SK-N-SH (cell line): ENCODE measurements around the gene NBEAL2. TPM values are rescaled to one million over a fixed set of nuclear protein-coding genes. Genes with fewer than 3 reads are reported as not detected.

ENCODE experiments used
- CTCF ChIA-PET: fragments of 300-600, 350-600 bp; formaldehyde crosslinking; extraction: SDS; loops from one replicate; lab custom pipeline; 2021; lab: Yijun Ruan, JAX
- POLR2A ChIA-PET: fragments of 350-600 bp; sonication (Branson Sonifier 250); formaldehyde crosslinking; extraction: SDS; loops from one replicate; lab custom pipeline; 2020; ENCODE audit warnings: antibody characterized with exemption, inconsistent platforms; lab: Yijun Ruan, JAX
- DNase-seq: peaks from one replicate; pipeline ENCODE4 v3.0.0; 2012
- H2AFZ ChIP-seq: fragments of 200-600 bp; sonication (generic); 2 replicates; pipeline ENCODE4 v1.8.1; 2016; ENCODE audit warnings: antibody characterized with exemption, mild to moderate bottlenecking, low read depth
- H3F3A ChIP-seq: fragments of 200-600 bp; sonication (generic); replicated peaks from 2 replicates; pipeline ENCODE3; 2016; ENCODE audit warnings: antibody characterized with exemption, mild to moderate bottlenecking; ENCODE audit not compliant: insufficient read depth
- H3K27ac ChIP-seq, 2 experiments: fragments of 200-500 bp in 1 of 2; fragments of 200-600 bp in 1 of 2; sonication (Bioruptor generic) in 1 of 2; sonication (generic), shearing (Covaris generic) in 1 of 2; 2 replicates each; pipeline versions ENCODE4 v1.5.1 to v1.6.1; 2014 to 2016; ENCODE audit warnings: low read depth in 2 of 2, inconsistent platforms in 1 of 2, low read length in 1 of 2, mild to moderate bottlenecking in 1 of 2, mixed read lengths in 1 of 2
- H3K27me3 ChIP-seq: fragments of 200-600 bp; sonication (generic), shearing (Covaris generic); 2 replicates; pipeline ENCODE4 v1.6.1; 2016; ENCODE audit warnings: mixed run types; ENCODE audit not compliant: insufficient read depth
- H3K36me3 ChIP-seq, 2 experiments: fragments of 200-500 bp in 1 of 2; fragments of 200-600 bp in 1 of 2; sonication (Bioruptor generic) in 1 of 2; sonication (generic) in 1 of 2; replicated peaks in 1 of 2; 2 replicates each; pipeline versions ENCODE3 to v1.5.1; 2014 to 2016; ENCODE audit warnings: low read length in 1 of 2, mild to moderate bottlenecking in 1 of 2; ENCODE audit not compliant: insufficient read depth in 2 of 2, control insufficient read depth in 1 of 2
- H3K4me1 ChIP-seq, 2 experiments: fragments of 200-500 bp in 1 of 2; fragments of 200-600 bp in 1 of 2; sonication (Bioruptor generic) in 1 of 2; sonication (generic), shearing (Covaris generic) in 1 of 2; 2 replicates each; pipeline versions ENCODE4 v1.5.1 to v1.6.1; 2014 to 2016; ENCODE audit warnings: low read depth in 1 of 2, low read length in 1 of 2, mixed run types in 1 of 2; ENCODE audit not compliant: insufficient read depth in 2 of 2, control insufficient read depth in 1 of 2
- H3K4me2 ChIP-seq: fragments of 200-600 bp; sonication (generic), shearing (Covaris generic); 2 replicates; pipeline ENCODE4 v1.6.1; 2017; ENCODE audit warnings: mixed run types
- H3K4me3 ChIP-seq, 2 experiments: fragments of 200-500 bp in 1 of 2; fragments of 200-600 bp in 1 of 2; sonication (Bioruptor generic) in 1 of 2; sonication (generic), shearing (Covaris generic) in 1 of 2; 2 replicates each; pipeline versions ENCODE4 v1.5.1 to v1.8.1; 2014 to 2016; ENCODE audit warnings: low read depth in 2 of 2, inconsistent platforms in 1 of 2, low read length in 1 of 2, mild to moderate bottlenecking in 1 of 2, mixed read lengths in 1 of 2, moderate library complexity in 1 of 2
- H3K79me2 ChIP-seq: fragments of 200-600 bp; sonication (generic); 2 replicates; pipeline ENCODE4 v1.8.1; 2017; ENCODE audit warnings: mild to moderate bottlenecking; ENCODE audit not compliant: insufficient read depth
- H3K9ac ChIP-seq: fragments of 200-600 bp; sonication (generic); 2 replicates; pipeline ENCODE4 v1.6.1; 2017; ENCODE audit warnings: mixed run types
- H3K9me2 ChIP-seq: fragments of 200-600 bp; sonication (generic); 2 replicates; pipeline ENCODE4 v1.6.1; 2017; ENCODE audit warnings: mixed run types
- H3K9me3 ChIP-seq: fragments of 200-600 bp; sonication (generic); 2 replicates; pipeline ENCODE4 v1.6.1; 2017; ENCODE audit warnings: mixed run types, mild to moderate bottlenecking, moderate library complexity
- H4K20me1 ChIP-seq: fragments of 200-600 bp; sonication (generic); 2 replicates; pipeline ENCODE4 v1.6.1; 2017; ENCODE audit warnings: mild to moderate bottlenecking, mixed run types; ENCODE audit not compliant: insufficient read depth
- CHD2 ChIP-seq: fragments of 150-350 bp; IDR thresholded peaks from 2 replicates; pipeline ENCODE4 v1.6.1; 2018; ENCODE audit warnings: low read length; ENCODE audit not compliant: partially characterized antibody
- ELF1 ChIP-seq: IDR thresholded peaks from 2 replicates; pipeline ENCODE4 v1.4.0; 2012
- EP300 ChIP-seq, 2 experiments: IDR thresholded peaks; 2 replicates each; pipeline versions ENCODE4 v1.4.0 to v1.6.1; 2012; ENCODE audit warnings: borderline replicate concordance in 1 of 2, low read depth in 1 of 2, low read length in 1 of 2
- EZH2phosphoT487 ChIP-seq: fragments of 200-600 bp; sonication (generic); IDR thresholded peaks from 2 replicates; pipeline ENCODE4 v1.6.1; 2017; ENCODE audit warnings: low read depth, mixed run types, mild to moderate bottlenecking, antibody characterized with exemption, moderate library complexity, borderline replicate concordance
- FOSL2 ChIP-seq: IDR thresholded peaks from 2 replicates; pipeline ENCODE4 v1.4.0; 2012; ENCODE audit warnings: low read depth, mild to moderate bottlenecking, moderate library complexity, borderline replicate concordance
- GABPA ChIP-seq: IDR thresholded peaks from 2 replicates; pipeline ENCODE4 v1.4.0; 2012; ENCODE audit warnings: low read depth, mild to moderate bottlenecking
- MAX ChIP-seq: IDR thresholded peaks from 2 replicates; pipeline ENCODE4 v1.4.0; 2012; ENCODE audit warnings: low read depth
- MEF2A ChIP-seq: IDR thresholded peaks from 2 replicates; pipeline ENCODE4 v1.4.0; 2012; ENCODE audit warnings: low read depth, borderline replicate concordance
- MXI1 ChIP-seq: IDR thresholded peaks from 2 replicates; pipeline ENCODE4 v1.6.1; 2012; ENCODE audit warnings: mild to moderate bottlenecking, low read depth, low read length, improper control_type of control experiment
- NFIC ChIP-seq: IDR thresholded peaks from 2 replicates; pipeline ENCODE4 v1.4.0; 2012; ENCODE audit warnings: borderline replicate concordance
- POLR2AphosphoS5 ChIP-seq: IDR thresholded peaks from 2 replicates; pipeline ENCODE4 v1.6.1; 2012; ENCODE audit warnings: low read depth, low read length
- RFX5 ChIP-seq: IDR thresholded peaks from 2 replicates; pipeline ENCODE4 v1.6.1; 2012; ENCODE audit warnings: mild to moderate bottlenecking, improper control_type of control experiment, low read length
- RXRA ChIP-seq: IDR thresholded peaks from 2 replicates; pipeline ENCODE4 v1.4.0; 2012; ENCODE audit warnings: low read depth, mild to moderate bottlenecking, borderline replicate concordance
- SIN3A ChIP-seq: IDR thresholded peaks from 2 replicates; pipeline ENCODE4 v1.6.1; 2012; ENCODE audit warnings: low read depth, mild to moderate bottlenecking, low read length, moderate library complexity, borderline replicate concordance
- TAF1 ChIP-seq: IDR thresholded peaks from 2 replicates; pipeline ENCODE4 v1.6.1; 2012; ENCODE audit warnings: low read depth, mild to moderate bottlenecking, low read length, moderate library complexity, borderline replicate concordance
- USF1 ChIP-seq: IDR thresholded peaks from 2 replicates; pipeline ENCODE4 v1.4.0; 2012; ENCODE audit warnings: low read depth, borderline replicate concordance
- WGBS: methylation state at CpG from one replicate; pipeline ENCODE4 v1.1.6; 2017; ENCODE audit warnings: low lambda C conversion rate; 5-methylcytosine and 5-hydroxymethylcytosine counted together
- polyA plus RNA-seq, 3 experiments: library from polyadenylated mRNA; depleted of rRNA; stranded (reverse); fragments of >200 nt; gene quantifications; 2 replicates each; pipeline ENCODE4 v1.2.3, GENCODE V29; 2012
- TF ChIP-seq, protein P1 (sequence below): fragments of 150-350 bp; IDR thresholded peaks from 2 replicates; pipeline ENCODE4 v1.6.1; 2017; ENCODE audit warnings: antibody characterized with exemption, low read length, low read depth, borderline replicate concordance
- TF ChIP-seq, protein P2 (sequence below): IDR thresholded peaks from 2 replicates; pipeline ENCODE4 v1.4.0; 2012; ENCODE audit warnings: low read depth, borderline replicate concordance
- TF ChIP-seq, protein P3 (sequence below): fragments of 200-600 bp; sonication (generic); IDR thresholded peaks from 2 replicates; pipeline ENCODE4 v1.6.1; 2017; ENCODE audit warnings: antibody characterized with exemption, mild to moderate bottlenecking, moderate library complexity
- TF ChIP-seq, protein P4 (sequence below): IDR thresholded peaks from 2 replicates; pipeline ENCODE4; 2012

The NBEAL2 gene
- polyA plus RNA-seq, 1 of the 3 experiments (the other 2 are of a cell fraction), result 20.3 TPM

- Histone ChIP-seq H3K4me3 (no peak overlapping the region), H3K36me3 (peaks cover 16 to 32% of the 10 kb centered on the region in 2 experiments), H3F3A (peaks cover 7% of the 10 kb centered on the region), H3K9me2 (no peaks in the 10 kb centered on the region), H3K4me1 (peaks cover 8 to 22% of the 10 kb centered on the region in 2 experiments), H3K79me2 (peaks cover 91% of the 10 kb centered on the region), H3K9ac (no peak overlapping the region), H3K4me2 (no peak overlapping the region), H3K9me3 (no peaks in the 10 kb centered on the region), H2AFZ (no peak overlapping the region), H4K20me1 (peaks cover 51% of the 10 kb centered on the region), H3K27me3 (no peaks in the 10 kb centered on the region), H3K27ac (no peak overlapping the region)
- WGBS, result 86% methylated on average over 9 of the region's 12 CpGs
- DNase-seq, result no peak
- ChIA-PET CTCF (interaction anchor here (0.7 to 0.9 kb wide), 2 partner anchors 15 to 19 kb away, joined by 3 read pairs; no protein-coding TSS in a partner anchor), POLR2A (no interaction called here)
- TF ChIP-seq, protein P1, sequence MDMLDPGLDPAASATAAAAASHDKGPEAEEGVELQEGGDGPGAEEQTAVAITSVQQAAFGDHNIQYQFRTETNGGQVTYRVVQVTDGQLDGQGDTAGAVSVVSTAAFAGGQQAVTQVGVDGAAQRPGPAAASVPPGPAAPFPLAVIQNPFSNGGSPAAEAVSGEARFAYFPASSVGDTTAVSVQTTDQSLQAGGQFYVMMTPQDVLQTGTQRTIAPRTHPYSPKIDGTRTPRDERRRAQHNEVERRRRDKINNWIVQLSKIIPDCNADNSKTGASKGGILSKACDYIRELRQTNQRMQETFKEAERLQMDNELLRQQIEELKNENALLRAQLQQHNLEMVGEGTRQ, result no peak
- no peak for TF ChIP-seq RXRA
- TF ChIP-seq EP300 (IDR thresholded peaks at IDR 0.05; ENCODE audit: borderline replicate concordance in 1 of 2, low read depth in 1 of 2, low read length in 1 of 2), result no peak
- no peak for TF ChIP-seq NFIC
- TF ChIP-seq TAF1, result no peak
- TF ChIP-seq SIN3A, result no peak
- TF ChIP-seq POLR2AphosphoS5, result no peak
- no peak for TF ChIP-seq USF1
- TF ChIP-seq EZH2phosphoT487, result no peak
- TF ChIP-seq MEF2A, result no peak
- no peak for TF ChIP-seq FOSL2
- TF ChIP-seq RFX5, result no peak
- TF ChIP-seq MAX, result no peak
- TF ChIP-seq ELF1, result no peak
- no peak for TF ChIP-seq MXI1
- no peak for TF ChIP-seq GABPA
- TF ChIP-seq, protein P2, sequence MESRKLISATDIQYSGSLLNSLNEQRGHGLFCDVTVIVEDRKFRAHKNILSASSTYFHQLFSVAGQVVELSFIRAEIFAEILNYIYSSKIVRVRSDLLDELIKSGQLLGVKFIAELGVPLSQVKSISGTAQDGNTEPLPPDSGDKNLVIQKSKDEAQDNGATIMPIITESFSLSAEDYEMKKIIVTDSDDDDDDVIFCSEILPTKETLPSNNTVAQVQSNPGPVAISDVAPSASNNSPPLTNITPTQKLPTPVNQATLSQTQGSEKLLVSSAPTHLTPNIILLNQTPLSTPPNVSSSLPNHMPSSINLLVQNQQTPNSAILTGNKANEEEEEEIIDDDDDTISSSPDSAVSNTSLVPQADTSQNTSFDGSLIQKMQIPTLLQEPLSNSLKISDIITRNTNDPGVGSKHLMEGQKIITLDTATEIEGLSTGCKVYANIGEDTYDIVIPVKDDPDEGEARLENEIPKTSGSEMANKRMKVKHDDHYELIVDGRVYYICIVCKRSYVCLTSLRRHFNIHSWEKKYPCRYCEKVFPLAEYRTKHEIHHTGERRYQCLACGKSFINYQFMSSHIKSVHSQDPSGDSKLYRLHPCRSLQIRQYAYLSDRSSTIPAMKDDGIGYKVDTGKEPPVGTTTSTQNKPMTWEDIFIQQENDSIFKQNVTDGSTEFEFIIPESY, result no peak
- TF ChIP-seq CHD2, result no peak
- TF ChIP-seq, protein P3, sequence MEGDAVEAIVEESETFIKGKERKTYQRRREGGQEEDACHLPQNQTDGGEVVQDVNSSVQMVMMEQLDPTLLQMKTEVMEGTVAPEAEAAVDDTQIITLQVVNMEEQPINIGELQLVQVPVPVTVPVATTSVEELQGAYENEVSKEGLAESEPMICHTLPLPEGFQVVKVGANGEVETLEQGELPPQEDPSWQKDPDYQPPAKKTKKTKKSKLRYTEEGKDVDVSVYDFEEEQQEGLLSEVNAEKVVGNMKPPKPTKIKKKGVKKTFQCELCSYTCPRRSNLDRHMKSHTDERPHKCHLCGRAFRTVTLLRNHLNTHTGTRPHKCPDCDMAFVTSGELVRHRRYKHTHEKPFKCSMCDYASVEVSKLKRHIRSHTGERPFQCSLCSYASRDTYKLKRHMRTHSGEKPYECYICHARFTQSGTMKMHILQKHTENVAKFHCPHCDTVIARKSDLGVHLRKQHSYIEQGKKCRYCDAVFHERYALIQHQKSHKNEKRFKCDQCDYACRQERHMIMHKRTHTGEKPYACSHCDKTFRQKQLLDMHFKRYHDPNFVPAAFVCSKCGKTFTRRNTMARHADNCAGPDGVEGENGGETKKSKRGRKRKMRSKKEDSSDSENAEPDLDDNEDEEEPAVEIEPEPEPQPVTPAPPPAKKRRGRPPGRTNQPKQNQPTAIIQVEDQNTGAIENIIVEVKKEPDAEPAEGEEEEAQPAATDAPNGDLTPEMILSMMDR, result no peak
- TF ChIP-seq, protein P4, sequence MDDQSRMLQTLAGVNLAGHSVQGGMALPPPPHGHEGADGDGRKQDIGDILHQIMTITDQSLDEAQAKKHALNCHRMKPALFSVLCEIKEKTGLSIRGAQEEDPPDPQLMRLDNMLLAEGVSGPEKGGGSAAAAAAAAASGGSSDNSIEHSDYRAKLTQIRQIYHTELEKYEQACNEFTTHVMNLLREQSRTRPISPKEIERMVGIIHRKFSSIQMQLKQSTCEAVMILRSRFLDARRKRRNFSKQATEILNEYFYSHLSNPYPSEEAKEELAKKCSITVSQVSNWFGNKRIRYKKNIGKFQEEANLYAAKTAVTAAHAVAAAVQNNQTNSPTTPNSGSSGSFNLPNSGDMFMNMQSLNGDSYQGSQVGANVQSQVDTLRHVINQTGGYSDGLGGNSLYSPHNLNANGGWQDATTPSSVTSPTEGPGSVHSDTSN, result no peak
Measured at GRCh38 chr3:46942481-46943236, 36.8 kb upstream of the NBEAL2 start.
